NCI-H2029 treated with DMSO at 0.1 percent for 48 hours (cell line): ENCODE measurements around the gene KRTAP9-6.
"Not testable (repeated sequence)": the region's sequence is repeated elsewhere in the genome, so short reads cannot be mapped to it uniquely, and the experiment has no call there.

Experiments used
- DNase-seq: peaks from one replicate; lab custom pipeline; 2025; lab: John Stamatoyannopoulos, UW

The KRTAP9-6 gene

GRCh38 chr17:41265078-41265477, at the start of gene KRTAP9-6:
TSS of gene KRTAP9-6 (plus strand) at chr17:41265378. CDS start at chr17:41265378, 0 bp downstream.
- no peak for DNase-seq

GRCh38 chr17:41215681-41216080, 49.5 kb upstream of the KRTAP9-6 start:
- no peak for DNase-seq

GRCh38 chr17:41223821-41224220, 41.4 kb upstream of the KRTAP9-6 start:
- no peak for DNase-seq

- no peak for DNase-seq
Observed at GRCh38 chr17:41226051-41226450, 39.1 kb upstream of the KRTAP9-6 start.

GRCh38 chr17:41226598-41227095, 38.5 kb upstream of the KRTAP9-6 start, which contains the start of gene KRTAP9-2:
TSS of gene KRTAP9-2 (plus strand) at chr17:41226648. CDS start at chr17:41226655, 7 bp downstream.
- not testable (repeated sequence) for DNase-seq

GRCh38 chr17:41230094-41230493, 35.1 kb upstream of the KRTAP9-6 start:
- DNase-seq = no peak

- DNase-seq = no peak
Observed at GRCh38 chr17:41231731-41232130, 33.4 kb upstream of the KRTAP9-6 start.

GRCh38 chr17:41232399-41233105, 32.6 kb upstream of the KRTAP9-6 start, which contains the start of gene KRTAP9-3:
TSS of gene KRTAP9-3 (plus strand) at chr17:41232449. CDS start at chr17:41232502, 53 bp downstream.
- DNase-seq = not testable (repeated sequence)

GRCh38 chr17:41237116-41237515, 28.1 kb upstream of the KRTAP9-6 start:
- not testable (repeated sequence) for DNase-seq

GRCh38 chr17:41237949-41238437, 27.2 kb upstream of the KRTAP9-6 start, which contains the start of gene KRTAP9-8:
TSS of gene KRTAP9-8 (plus strand) at chr17:41237999. CDS start at chr17:41238052, 53 bp downstream.
- DNase-seq = not testable (repeated sequence)

- DNase-seq = not testable (repeated sequence)
Observed at GRCh38 chr17:41246995-41247787, 18.0 kb upstream of the KRTAP9-6 start.

GRCh38 chr17:41249637-41250240, 15.4 kb upstream of the KRTAP9-6 start, which contains the start of gene KRTAP9-4:
TSS of gene KRTAP9-4 (plus strand) at chr17:41249687. CDS start at chr17:41249721, 34 bp downstream.
- DNase-seq = not testable (repeated sequence)

GRCh38 chr17:41251261-41251660, 13.9 kb upstream of the KRTAP9-6 start:
- no peak for DNase-seq

GRCh38 chr17:41254861-41255260, 10.3 kb upstream of the KRTAP9-6 start:
- no peak for DNase-seq

GRCh38 chr17:41255381-41256290, 9.5 kb upstream of the KRTAP9-6 start, which contains the start of gene KRTAP9-9:
TSS of gene KRTAP9-9 (plus strand) at chr17:41255384.
- not testable (repeated sequence) for DNase-seq

- no peak for DNase-seq
Observed at GRCh38 chr17:41256291-41256685, 8.9 kb upstream of the KRTAP9-6 start.

- no peak for DNase-seq
Observed at GRCh38 chr17:41258406-41258805, 6.8 kb upstream of the KRTAP9-6 start.

GRCh38 chr17:41263212-41263611, 2.0 kb upstream of the KRTAP9-6 start:
- DNase-seq = no peak

- no peak for DNase-seq
Observed at GRCh38 chr17:41264599-41264998, 579 bp upstream of the KRTAP9-6 start.

- DNase-seq = no peak
Observed at GRCh38 chr17:41267711-41268110, 2.5 kb downstream of the KRTAP9-6 start.

- DNase-seq = not testable (repeated sequence)
Observed at GRCh38 chr17:41271323-41271722, 6.1 kb downstream of the KRTAP9-6 start.
